Measurements from ENCODE around the gene TMEM175.

DNA sequence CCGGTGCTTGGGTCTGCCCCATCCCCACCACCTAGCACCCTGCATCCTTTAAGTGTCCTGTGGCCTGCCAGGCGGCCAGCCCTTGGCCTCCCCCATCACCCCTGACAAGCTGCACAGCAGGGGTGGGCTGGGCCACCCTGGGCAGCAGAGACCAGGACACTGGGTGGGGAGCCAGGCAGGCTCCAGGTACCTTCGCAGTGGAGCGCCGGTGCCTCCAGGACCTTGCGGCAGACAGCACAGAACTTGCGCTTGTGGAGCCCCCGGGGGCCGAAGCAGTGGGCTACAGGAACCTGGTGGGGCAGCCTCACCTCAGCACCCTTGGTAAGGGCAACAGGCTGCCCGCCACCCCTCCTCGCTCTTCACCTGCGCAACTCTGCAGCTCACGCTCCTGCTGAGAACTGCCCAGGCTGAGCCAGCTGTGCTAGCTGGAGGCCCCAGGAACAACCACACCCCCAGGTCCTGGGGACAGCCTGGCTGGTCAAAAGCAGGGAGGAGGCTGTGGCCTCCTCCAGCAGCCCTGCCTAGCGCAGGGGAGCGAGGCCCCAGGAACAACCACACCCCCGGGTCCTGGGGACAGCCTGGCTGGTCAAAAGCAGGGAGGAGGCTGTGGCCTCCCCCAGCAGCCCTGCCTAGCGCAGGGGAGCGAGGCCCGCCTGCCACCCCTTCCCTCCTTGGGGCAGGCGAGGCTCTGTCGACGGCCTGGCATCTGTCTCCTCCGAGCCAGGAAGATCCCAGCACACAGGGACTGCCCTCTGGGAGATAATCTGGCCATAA is 36.5 kb downstream of the TMEM175 start:
- TF ChIP-seq, protein P1, sequence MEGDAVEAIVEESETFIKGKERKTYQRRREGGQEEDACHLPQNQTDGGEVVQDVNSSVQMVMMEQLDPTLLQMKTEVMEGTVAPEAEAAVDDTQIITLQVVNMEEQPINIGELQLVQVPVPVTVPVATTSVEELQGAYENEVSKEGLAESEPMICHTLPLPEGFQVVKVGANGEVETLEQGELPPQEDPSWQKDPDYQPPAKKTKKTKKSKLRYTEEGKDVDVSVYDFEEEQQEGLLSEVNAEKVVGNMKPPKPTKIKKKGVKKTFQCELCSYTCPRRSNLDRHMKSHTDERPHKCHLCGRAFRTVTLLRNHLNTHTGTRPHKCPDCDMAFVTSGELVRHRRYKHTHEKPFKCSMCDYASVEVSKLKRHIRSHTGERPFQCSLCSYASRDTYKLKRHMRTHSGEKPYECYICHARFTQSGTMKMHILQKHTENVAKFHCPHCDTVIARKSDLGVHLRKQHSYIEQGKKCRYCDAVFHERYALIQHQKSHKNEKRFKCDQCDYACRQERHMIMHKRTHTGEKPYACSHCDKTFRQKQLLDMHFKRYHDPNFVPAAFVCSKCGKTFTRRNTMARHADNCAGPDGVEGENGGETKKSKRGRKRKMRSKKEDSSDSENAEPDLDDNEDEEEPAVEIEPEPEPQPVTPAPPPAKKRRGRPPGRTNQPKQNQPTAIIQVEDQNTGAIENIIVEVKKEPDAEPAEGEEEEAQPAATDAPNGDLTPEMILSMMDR (IDR thresholded peaks at IDR 0.05) = no peak
- TF ChIP-seq POLR2A (IDR thresholded peaks at IDR 0.05) = no peak
